K562 (cell line): Measurements from ENCODE around the gene TSGA10IP. TPM values are rescaled to one million over a fixed set of nuclear protein-coding genes. Genes with fewer than 3 reads are reported as not detected.

ENCODE experiments used
- ATAC-seq: fragments of 200-7000 bp; cut with Tn5 transposase; 3 replicates; pipeline ENCODE4 v1.9.1; 2020; ENCODE audit warnings: moderate library complexity
- BruUV-seq: library from RNA; stranded (reverse); fragments of 400-500 nt; replicated peaks from 2 replicates; lab custom pipeline; 2021; lab: Mats Ljungman, UMichigan
- CTCF ChIA-PET: fragments of 300-600 bp; formaldehyde crosslinking; extraction: SDS; loops from one replicate; lab custom pipeline; 2021; ENCODE audit warnings: low intra/inter-chr PET ratio; lab: Yijun Ruan, JAX
- POLR2A ChIA-PET: fragments of 300-600, 350-650 bp; sonication (Branson Sonifier 250); formaldehyde crosslinking; extraction: SDS; loops from one replicate; lab custom pipeline; 2021; ENCODE audit warnings: antibody characterized with exemption, inconsistent platforms; lab: Yijun Ruan, JAX
- DNase-seq, 4 experiments: peaks; one replicate each; pipeline versions ENCODE4 v3.0.0 to v3.0.0-alpha.2; 2011 to 2018; ENCODE audit warnings: low spot score in 3 of 4, mixed read lengths in 3 of 4; ENCODE audit errors: extremely low read depth in 1 of 4
- FAIRE-seq: peaks from 2 replicates; lab custom pipeline; 2011; peaks lifted over from hg19 to GRCh38; lab: Jason Lieb, UNC
- H2AFZ ChIP-seq: 2 replicates; pipeline ENCODE4 v1.6.0; 2011; ENCODE audit warnings: low read depth, low read length, control low read depth, inconsistent platforms
- H3K27ac ChIP-seq: fragments of 200-600 bp; 3 replicates; pipeline ENCODE4 v1.8.0; 2011; ENCODE audit warnings: low read depth, mild to moderate bottlenecking, control low read depth, inconsistent platforms, low read length, moderate library complexity, mixed read lengths; ENCODE audit errors: extremely low read depth
- H3K27me3 ChIP-seq, 2 experiments: fragments of 300-600 bp in 1 of 2; 2 replicates in 1 of 2; 3 replicates in 1 of 2; pipeline versions ENCODE4 v1.6.0 to v1.8.0; 2011; ENCODE audit warnings: inconsistent platforms in 2 of 2, low read length in 2 of 2, mild to moderate bottlenecking in 1 of 2, mixed read lengths in 1 of 2, moderate library complexity in 1 of 2; ENCODE audit not compliant: control insufficient read depth in 2 of 2, insufficient read depth in 2 of 2
- H3K36me3 ChIP-seq: fragments of 300-600 bp; 3 replicates; pipeline ENCODE4 v1.8.0; 2011; ENCODE audit warnings: mild to moderate bottlenecking, low read length, inconsistent platforms; ENCODE audit not compliant: control insufficient read depth, insufficient read depth
- H3K4me1 ChIP-seq, 2 experiments: fragments of 200-600 bp in 1 of 2; replicated peaks in 1 of 2; 2 replicates in 1 of 2; 3 replicates in 1 of 2; pipeline versions ENCODE4 v1.5.1 to v1.8.0; 2011; ENCODE audit warnings: inconsistent platforms in 2 of 2, low read length in 2 of 2, mild to moderate bottlenecking in 1 of 2, mixed read lengths in 1 of 2, moderate library complexity in 1 of 2; ENCODE audit not compliant: control insufficient read depth in 2 of 2, insufficient read depth in 2 of 2
- H3K4me2 ChIP-seq: 2 replicates; pipeline ENCODE4 v1.6.1; 2011; ENCODE audit warnings: low read length, control low read depth, inconsistent platforms, mixed read lengths; ENCODE audit not compliant: insufficient read depth
- H3K4me3 ChIP-seq: fragments of 200-600 bp; sonication (generic), shearing (Covaris generic); 2 replicates; pipeline ENCODE4 v1.5.1; 2016; ENCODE audit warnings: control low read depth, inconsistent platforms
- H3K79me2 ChIP-seq: fragments of 200-600 bp; 3 replicates; pipeline ENCODE4 v1.8.0; 2011; ENCODE audit warnings: low read length, inconsistent platforms; ENCODE audit not compliant: control insufficient read depth, insufficient read depth
- H3K9ac ChIP-seq, 2 experiments: 2 replicates each; pipeline versions ENCODE4 v1.6.0 to v1.6.1; 2011; ENCODE audit warnings: low read depth in 2 of 2, low read length in 2 of 2, control low read depth in 1 of 2, inconsistent platforms in 1 of 2, mild to moderate bottlenecking in 1 of 2, mixed read lengths in 1 of 2; ENCODE audit not compliant: insufficient read depth in 1 of 2
- H3K9me1 ChIP-seq: one replicate; pipeline ENCODE4 v1.6.0; 2011; ENCODE audit warnings: inconsistent platforms, mild to moderate bottlenecking, low read length, moderate library complexity; ENCODE audit not compliant: control insufficient read depth, insufficient read depth
- H3K9me3 ChIP-seq: replicated peaks from 2 replicates; pipeline ENCODE4 v1.5.1; 2011; ENCODE audit warnings: low read depth, low read length, inconsistent platforms; ENCODE audit not compliant: control insufficient read depth, insufficient read depth
- H4K20me1 ChIP-seq: replicated peaks from 2 replicates; pipeline ENCODE4 v1.6.1; 2011; ENCODE audit warnings: low read length, inconsistent platforms, mixed read lengths; ENCODE audit not compliant: control insufficient read depth, insufficient read depth
- CREM ChIP-seq: IDR thresholded peaks from 2 replicates; pipeline ENCODE4 v1.6.1; 2014; ENCODE audit warnings: antibody characterized with exemption, low read depth
- MEF2D ChIP-seq: conservative IDR thresholded peaks from 2 replicates; pipeline ENCODE4 v1.6.1; 2016; ENCODE audit warnings: low read depth, missing genetic modification characterization, missing compliant biosample characterization
- NEUROD1 ChIP-seq: fragments of 150-350 bp; IDR thresholded peaks from 2 replicates; pipeline ENCODE4 v1.6.1; 2014; ENCODE audit warnings: borderline replicate concordance, low read length, low read depth; ENCODE audit not compliant: partially characterized antibody
- NFXL1 ChIP-seq: fragments of 450-650 bp; formaldehyde crosslinking; IDR thresholded peaks from 2 replicates; pipeline ENCODE4 v1.4.0; 2021; ENCODE audit warnings: mild to moderate bottlenecking
- PML ChIP-seq: IDR thresholded peaks from 2 replicates; pipeline ENCODE4 v1.6.1; 2012; ENCODE audit warnings: low read length, inconsistent platforms
- ZKSCAN1 ChIP-seq: fragments of 150-350 bp; IDR thresholded peaks from 2 replicates; pipeline ENCODE4 v1.6.1; 2016; ENCODE audit warnings: low read depth, low read length
- WGBS: fragments of 100-300 bp; shearing (Covaris generic); methylation state at CpG from one replicate; pipeline ENCODE4 v1.1.6; 2016; ENCODE audit warnings: low coverage, mixed read lengths; ENCODE audit not compliant: insufficient coverage; ENCODE audit errors: missing lambda C conversion rate; 5-methylcytosine and 5-hydroxymethylcytosine counted together
- in situ Hi-C: fragments of 300-500 bp; cut with MboI; formaldehyde crosslinking; loops from 4 replicates; pipeline ENCODE4 v1.15.0; 2018; ENCODE audit warnings: inconsistent platforms, mixed read lengths
- intact Hi-C: fragments of 100-400 bp; cut with micrococcal nuclease; formaldehyde crosslinking; loops from 2 replicates; pipeline ENCODE4 v1.14.2; 2022
- polyA plus RNA-seq, 8 experiments: library from polyadenylated mRNA; depleted of rRNA in 4 of 8; stranded (reverse) in 5 of 8; unstranded in 3 of 8; fragments of >200 nt; fragmentation: Nextera tagmentation in 2 of 8; fragmentation: Illumina TruSeq in 1 of 8; extraction: Ambion mirVana in 2 of 8; extraction: Trizol in 1 of 8; gene quantifications; 2 replicates each; pipeline versions ENCODE4 v1.2.1 to v1.2.3, GENCODE V29; 2011 to 2014; ENCODE audit warnings: inconsistent platforms in 1 of 8, missing spikeins in 1 of 8
- total RNA-seq, 7 experiments: library from RNA; depleted of rRNA in 6 of 7; stranded (reverse); fragments of >200 nt in 6 of 7; fragmentation: Illumina TruSeq in 2 of 7; extraction: Trizol in 2 of 7; gene quantifications; 2 replicates each; pipeline versions ENCODE4 v1.2.1 to v1.2.3, GENCODE V29; 2011 to 2021; ENCODE audit warnings: low replicate concordance in 1 of 7
- TF ChIP-seq, protein P1 (sequence below), 2 experiments: fragments of 450-650 bp in 1 of 2; sonication (generic) in 1 of 2; formaldehyde crosslinking in 1 of 2; IDR thresholded peaks; 2 replicates each; pipeline versions ENCODE4 v1.7.1 to v1.9.0; 2016 to 2022; ENCODE audit warnings: inconsistent platforms in 1 of 2, mild to moderate bottlenecking in 1 of 2, missing genetic modification reagents in 1 of 2
- TF ChIP-seq, protein P2 (sequence below): IDR thresholded peaks from 2 replicates; pipeline ENCODE4 v1.6.1; 2011; ENCODE audit warnings: borderline replicate concordance, low read depth, mild to moderate bottlenecking, moderate library complexity, low read length; ENCODE audit not compliant: insufficient read depth, poor library complexity, severe bottlenecking

TSGA10IP gene
- total and polyA plus RNA-seq, 9 of the 15 experiments (the other 6 are each of a cell fraction or from before 2014, with no cell fraction given), result not detected

DNA sequence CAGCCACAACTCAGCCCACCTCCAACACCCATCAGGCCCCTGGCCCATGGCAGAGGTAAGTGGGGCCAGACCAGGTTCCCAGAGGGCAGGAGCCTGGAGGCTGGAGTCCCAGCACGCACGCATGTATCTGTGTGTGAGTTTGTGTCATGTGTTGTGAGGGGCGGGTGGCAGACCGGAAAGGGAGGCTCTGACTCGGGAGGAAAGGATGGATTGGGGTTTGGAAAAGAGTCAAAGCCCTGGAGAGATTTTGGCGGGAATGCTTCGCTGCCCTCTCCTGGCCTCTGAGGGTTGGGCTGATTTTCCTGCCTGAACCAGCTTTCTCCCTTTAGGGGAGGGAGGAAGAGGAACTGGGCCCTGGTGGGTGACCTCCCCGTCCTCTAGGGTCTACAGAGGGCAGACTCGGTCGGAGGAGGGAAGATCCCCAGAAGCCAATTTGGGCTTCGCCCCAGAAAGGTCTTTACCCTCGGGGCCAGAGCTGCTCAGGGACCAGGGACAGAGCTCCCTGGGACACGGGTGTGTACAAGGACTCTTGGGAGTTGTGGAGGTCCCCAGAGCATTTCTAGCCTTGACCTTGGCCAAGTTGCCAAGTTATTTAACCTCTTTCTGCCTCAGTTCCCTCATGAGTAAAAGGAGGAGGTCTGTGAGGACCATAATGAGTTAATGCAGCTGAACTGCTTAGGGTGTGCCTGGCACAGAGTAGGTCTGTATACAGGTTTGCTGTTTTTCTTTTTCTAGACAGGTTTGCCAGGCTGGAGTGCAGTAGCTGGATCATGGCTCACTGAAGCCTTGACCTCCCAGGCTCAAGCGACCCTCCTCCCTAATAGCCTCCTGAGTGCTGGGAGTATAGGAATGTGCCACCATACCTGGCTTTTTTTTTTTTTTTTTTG is 33.4 kb upstream of the TSGA10IP start:
- DNase-seq (peak; percentile 33 to 77 (median 48)), FAIRE-seq (no peak), ATAC-seq (peak; percentile 63)
- H3K79me2 ChIP-seq, result 0 out of 3 replicates have a peak, but pooled peaks cover 2% of the 10 kb centered on the region
- intact Hi-C loops (loop anchor here (2.0 kb wide), 1 partner anchor 23 kb away; the partner anchor contains the start of gene FIBP), in situ Hi-C loops (no loop called here)
- peak overlapping the region; percentile 83 for H2AFZ ChIP-seq
- no peaks in the 10 kb centered on the region for H3K9me3 ChIP-seq
- H3K27ac ChIP-seq, result peak overlapping the region; percentile 54; the same call in 2 of the 3 replicates
- H3K36me3 ChIP-seq, result peaks cover 2% of the 10 kb centered on the region; the same call in 1 of the 3 replicates
- H4K20me1 ChIP-seq, result no peaks in the 10 kb centered on the region
- 0 out of 2 replicates have a peak overlapping the region, but pooled peaks have one; percentile 9 for H3K4me2 ChIP-seq
- WGBS, result 15% methylated on average over 13 of the region's 14 CpGs
- ChIA-PET POLR2A (interaction anchor here (0.6 to 6.0 kb wide), 9 partner anchors 9 to 339 kb away, joined by 3 to 73 read pairs (median 3); partner anchors contain the start of genes CCDC85B, FOSL1 and MUS81), CTCF (interaction anchor here (0.8 to 1.2 kb wide), 3 partner anchors 23 to 28 kb away, joined by 3 to 5 read pairs (median 3); no protein-coding TSS in a partner anchor)
- no peaks in the 10 kb centered on the region for H3K27me3 ChIP-seq
- no peaks in the 10 kb centered on the region for H3K9me1 ChIP-seq
- peaks cover 41 to 42% of the 10 kb centered on the region in 2 experiments for H3K4me1 ChIP-seq
- H3K9ac ChIP-seq, result peak overlapping the region; percentile 61 to 78
- no peak overlapping the region for H3K4me3 ChIP-seq
- BruUV-seq, result no TSS peak
- TF ChIP-seq ZKSCAN1 (peak; percentile 56; the same call in 1 of the 2 replicates), MEF2D (tag) (peak; percentile 47; the same call in 1 of the 2 replicates), NFXL1 (CRISPR knock-in tag) (no peak), PML (no peak), NEUROD1 (peak; percentile 27), CREM (no peak)
- TF ChIP-seq, protein P1, sequence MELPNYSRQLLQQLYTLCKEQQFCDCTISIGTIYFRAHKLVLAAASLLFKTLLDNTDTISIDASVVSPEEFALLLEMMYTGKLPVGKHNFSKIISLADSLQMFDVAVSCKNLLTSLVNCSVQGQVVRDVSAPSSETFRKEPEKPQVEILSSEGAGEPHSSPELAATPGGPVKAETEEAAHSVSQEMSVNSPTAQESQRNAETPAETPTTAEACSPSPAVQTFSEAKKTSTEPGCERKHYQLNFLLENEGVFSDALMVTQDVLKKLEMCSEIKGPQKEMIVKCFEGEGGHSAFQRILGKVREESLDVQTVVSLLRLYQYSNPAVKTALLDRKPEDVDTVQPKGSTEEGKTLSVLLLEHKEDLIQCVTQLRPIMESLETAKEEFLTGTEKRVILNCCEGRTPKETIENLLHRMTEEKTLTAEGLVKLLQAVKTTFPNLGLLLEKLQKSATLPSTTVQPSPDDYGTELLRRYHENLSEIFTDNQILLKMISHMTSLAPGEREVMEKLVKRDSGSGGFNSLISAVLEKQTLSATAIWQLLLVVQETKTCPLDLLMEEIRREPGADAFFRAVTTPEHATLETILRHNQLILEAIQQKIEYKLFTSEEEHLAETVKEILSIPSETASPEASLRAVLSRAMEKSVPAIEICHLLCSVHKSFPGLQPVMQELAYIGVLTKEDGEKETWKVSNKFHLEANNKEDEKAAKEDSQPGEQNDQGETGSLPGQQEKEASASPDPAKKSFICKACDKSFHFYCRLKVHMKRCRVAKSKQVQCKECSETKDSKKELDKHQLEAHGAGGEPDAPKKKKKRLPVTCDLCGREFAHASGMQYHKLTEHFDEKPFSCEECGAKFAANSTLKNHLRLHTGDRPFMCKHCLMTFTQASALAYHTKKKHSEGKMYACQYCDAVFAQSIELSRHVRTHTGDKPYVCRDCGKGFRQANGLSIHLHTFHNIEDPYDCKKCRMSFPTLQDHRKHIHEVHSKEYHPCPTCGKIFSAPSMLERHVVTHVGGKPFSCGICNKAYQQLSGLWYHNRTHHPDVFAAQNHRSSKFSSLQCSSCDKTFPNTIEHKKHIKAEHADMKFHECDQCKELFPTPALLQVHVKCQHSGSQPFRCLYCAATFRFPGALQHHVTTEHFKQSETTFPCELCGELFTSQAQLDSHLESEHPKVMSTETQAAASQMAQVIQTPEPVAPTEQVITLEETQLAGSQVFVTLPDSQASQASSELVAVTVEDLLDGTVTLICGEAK (IDR thresholded peaks at IDR 0.05), result 0 out of 2 replicates have a peak, but pooled peaks have one; percentile 23
- TF ChIP-seq, protein P1 (CRISPR knock-in tag; IDR thresholded peaks at IDR 0.05), result no peak
- TF ChIP-seq, protein P2, sequence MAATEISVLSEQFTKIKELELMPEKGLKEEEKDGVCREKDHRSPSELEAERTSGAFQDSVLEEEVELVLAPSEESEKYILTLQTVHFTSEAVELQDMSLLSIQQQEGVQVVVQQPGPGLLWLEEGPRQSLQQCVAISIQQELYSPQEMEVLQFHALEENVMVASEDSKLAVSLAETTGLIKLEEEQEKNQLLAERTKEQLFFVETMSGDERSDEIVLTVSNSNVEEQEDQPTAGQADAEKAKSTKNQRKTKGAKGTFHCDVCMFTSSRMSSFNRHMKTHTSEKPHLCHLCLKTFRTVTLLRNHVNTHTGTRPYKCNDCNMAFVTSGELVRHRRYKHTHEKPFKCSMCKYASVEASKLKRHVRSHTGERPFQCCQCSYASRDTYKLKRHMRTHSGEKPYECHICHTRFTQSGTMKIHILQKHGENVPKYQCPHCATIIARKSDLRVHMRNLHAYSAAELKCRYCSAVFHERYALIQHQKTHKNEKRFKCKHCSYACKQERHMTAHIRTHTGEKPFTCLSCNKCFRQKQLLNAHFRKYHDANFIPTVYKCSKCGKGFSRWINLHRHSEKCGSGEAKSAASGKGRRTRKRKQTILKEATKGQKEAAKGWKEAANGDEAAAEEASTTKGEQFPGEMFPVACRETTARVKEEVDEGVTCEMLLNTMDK, result peak; percentile 31
